ENCODE data around the gene CLSTN1.
"Not testable (repeated sequence)": the region's sequence is repeated elsewhere in the genome, so short reads cannot be mapped to it uniquely, and the experiment has no call there.

The CLSTN1 gene

DNA sequence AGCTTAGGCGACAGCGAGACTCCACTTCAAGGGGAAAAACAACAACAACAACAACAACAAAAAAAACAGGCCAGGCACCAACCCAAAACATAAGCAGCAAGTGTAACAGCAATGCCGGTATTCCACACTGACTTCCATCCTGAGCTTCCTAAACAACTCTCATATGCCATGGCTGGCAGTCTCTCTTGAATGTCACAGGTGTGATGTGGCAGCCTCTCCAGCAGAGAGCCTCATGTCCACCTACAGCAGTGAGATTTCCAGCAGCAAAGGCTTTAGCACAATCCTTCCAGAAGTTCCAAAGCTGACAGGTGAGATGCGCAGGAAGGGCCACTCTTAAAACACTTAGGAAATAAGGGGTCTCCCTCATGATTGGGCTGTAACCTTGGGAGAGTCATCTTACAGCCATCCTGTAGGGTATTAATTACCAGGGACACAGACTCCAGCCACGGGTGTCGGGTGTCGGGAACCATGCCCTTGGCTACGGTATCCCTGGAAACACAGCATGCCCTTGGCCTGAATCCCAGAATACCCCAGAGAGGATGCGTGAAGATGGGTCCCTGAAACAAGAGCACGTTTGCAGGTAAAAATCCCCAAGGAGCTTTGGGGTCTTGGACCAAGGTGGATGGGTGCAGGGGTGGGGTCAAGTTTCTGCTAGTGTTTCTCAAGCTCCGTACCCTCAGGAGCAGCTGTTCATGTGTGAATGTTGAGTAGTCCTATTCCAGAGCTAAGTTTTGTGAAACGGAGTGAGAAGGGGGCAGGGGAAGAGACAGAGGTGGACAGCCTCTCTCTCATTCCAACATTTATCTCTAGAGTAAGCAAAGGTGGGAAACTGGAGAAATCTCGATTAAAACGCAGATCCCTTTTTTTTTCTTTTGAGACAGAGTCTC, 31.4 kb downstream of the CLSTN1 start:
- Histone ChIP-seq H3K27ac (ENCODE audit: insufficient read depth in 1 of 2, low read depth in 1 of 2, low read length in 2 of 2, poor library complexity in 1 of 2, severe bottlenecking in 2 of 2) (no peak overlapping the region), H3K36me3 (ENCODE audit: control insufficient read depth in 4 of 4, insufficient read depth in 4 of 4, low read length in 3 of 4) (no peaks in the 10 kb centered on the region), H3K4me1 (ENCODE audit: control extremely low read depth in 1 of 4, control insufficient read depth in 4 of 4, insufficient read depth in 4 of 4, low read length in 3 of 4) (peaks cover 0 to 12% (median 7%) of the 10 kb centered on the region in 4 experiments), H3K9me3 (ENCODE audit: control extremely low read depth in 1 of 5, control insufficient read depth in 4 of 5, insufficient read depth in 2 of 5, low read depth in 1 of 5, low read length in 4 of 5) (no peaks in the 10 kb centered on the region), H3K4me3 (ENCODE audit: control insufficient read depth in 1 of 7, extremely low read depth in 1 of 7, insufficient read depth in 4 of 7, low read depth in 2 of 7, low read length in 6 of 7) (no peak overlapping the region), H3K27me3 (replicated peaks in 2 of 5; ENCODE audit: control insufficient read depth in 4 of 5, insufficient read depth in 5 of 5, low read length in 4 of 5) (no peaks in the 10 kb centered on the region)
- DNase-seq = no peak
- CTCF ChIA-PET = interaction anchor here (0.9 to 2.9 kb wide), 11 partner anchors 8 to 98 kb away, joined by 3 to 14 read pairs (median 4); no protein-coding TSS in a partner anchor
- WGBS (ENCODE audit: insufficient coverage) = 87% methylated on average over 10 of the region's 14 CpGs
- POLR2A ChIA-PET = no interaction called here

GRCh38 chr1:9789700-9790099, 34.1 kb downstream of the CLSTN1 start:
- H3K27me3 ChIP-seq (replicated peaks in 2 of 5; ENCODE audit: control insufficient read depth in 4 of 5, insufficient read depth in 5 of 5, low read length in 4 of 5); H3K36me3 ChIP-seq (ENCODE audit: control insufficient read depth in 4 of 4, insufficient read depth in 4 of 4, low read length in 3 of 4); H3K4me3 ChIP-seq (ENCODE audit: control insufficient read depth in 1 of 7, extremely low read depth in 1 of 7, insufficient read depth in 4 of 7, low read depth in 2 of 7, low read length in 6 of 7); POLR2A ChIA-PET; DNase-seq; H3K9me3 ChIP-seq (ENCODE audit: control extremely low read depth in 1 of 5, control insufficient read depth in 4 of 5, insufficient read depth in 2 of 5, low read depth in 1 of 5, low read length in 4 of 5); H3K27ac ChIP-seq (ENCODE audit: insufficient read depth in 1 of 2, low read depth in 1 of 2, low read length in 2 of 2, poor library complexity in 1 of 2, severe bottlenecking in 2 of 2): not testable (repeated sequence)
- CTCF ChIA-PET = interaction anchor here (1.8 kb wide), 1 partner anchor 77 kb away, joined by 4 read pairs; no protein-coding TSS in a partner anchor
- WGBS (ENCODE audit: insufficient coverage) = 100% methylated on average over 4 of the region's 4 CpGs
- peaks cover 0 to 13% (median 9%) of the 10 kb centered on the region in 4 experiments for H3K4me1 ChIP-seq (ENCODE audit: control extremely low read depth in 1 of 4, control insufficient read depth in 4 of 4, insufficient read depth in 4 of 4, low read length in 3 of 4)

DNA sequence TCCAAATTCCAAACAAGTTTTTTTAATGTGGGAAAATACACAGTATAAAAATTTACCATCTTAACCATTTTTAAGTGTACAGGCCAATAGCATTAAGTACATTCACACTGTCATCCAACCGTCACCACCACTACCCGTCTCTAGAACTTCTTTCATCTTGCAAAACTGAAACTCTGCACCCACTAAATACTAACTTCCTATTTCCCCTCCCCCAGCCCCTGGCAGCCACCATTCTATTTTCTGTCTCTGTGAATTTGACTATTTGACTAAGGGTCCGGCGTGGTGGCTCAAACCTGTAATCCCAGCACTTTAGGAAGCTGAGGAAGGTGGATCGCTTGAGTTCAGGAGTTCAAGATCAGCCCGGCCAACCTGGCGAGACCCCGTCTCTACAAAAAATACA, 36.1 kb downstream of the CLSTN1 start:
- H3K4me3 ChIP-seq (ENCODE audit: control insufficient read depth in 1 of 7, extremely low read depth in 1 of 7, insufficient read depth in 4 of 7, low read depth in 2 of 7, low read length in 6 of 7) = no peak overlapping the region
- H3K4me1 ChIP-seq (ENCODE audit: control extremely low read depth in 1 of 4, control insufficient read depth in 4 of 4, insufficient read depth in 4 of 4, low read length in 3 of 4) = peaks cover 0 to 9% (median 8%) of the 10 kb centered on the region in 4 experiments
- H3K9me3 ChIP-seq (ENCODE audit: control extremely low read depth in 1 of 5, control insufficient read depth in 4 of 5, insufficient read depth in 2 of 5, low read depth in 1 of 5, low read length in 4 of 5) = no peaks in the 10 kb centered on the region
- CTCF ChIA-PET = interaction anchor here (1.0 to 10.5 kb wide), 5 partner anchors 10 to 127 kb away, joined by 4 to 321 read pairs (median 4); no protein-coding TSS in a partner anchor
- H3K27me3 ChIP-seq (replicated peaks in 2 of 5; ENCODE audit: control insufficient read depth in 4 of 5, insufficient read depth in 5 of 5, low read length in 4 of 5) = no peaks in the 10 kb centered on the region
- H3K36me3 ChIP-seq (ENCODE audit: control insufficient read depth in 4 of 4, insufficient read depth in 4 of 4, low read length in 3 of 4) = no peaks in the 10 kb centered on the region
- 16% methylated on average over 2 of the region's 8 CpGs for WGBS (ENCODE audit: insufficient coverage)
- peak overlapping the region in 1 of 2 experiments; percentile 38 for H3K27ac ChIP-seq (ENCODE audit: insufficient read depth in 1 of 2, low read depth in 1 of 2, low read length in 2 of 2, poor library complexity in 1 of 2, severe bottlenecking in 2 of 2)
- POLR2A ChIA-PET = no interaction called here
- DNase-seq = peak in 2 of 3 donors; percentile 64 to 70

- POLR2A ChIA-PET = interaction anchor here (0.7 kb wide), 1 partner anchor 109 kb away, joined by 3 read pairs; no protein-coding TSS in a partner anchor
- H3K36me3 ChIP-seq (ENCODE audit: control insufficient read depth in 4 of 4, insufficient read depth in 4 of 4, low read length in 3 of 4) = no peaks in the 10 kb centered on the region
- 100% methylated on average over 5 of the region's 6 CpGs for WGBS (ENCODE audit: insufficient coverage)
- no peaks in the 10 kb centered on the region for H3K27me3 ChIP-seq (replicated peaks in 2 of 5; ENCODE audit: control insufficient read depth in 4 of 5, insufficient read depth in 5 of 5, low read length in 4 of 5)
- DNase-seq = no peak
- peaks cover 0 to 9% (median 8%) of the 10 kb centered on the region in 4 experiments for H3K4me1 ChIP-seq (ENCODE audit: control extremely low read depth in 1 of 4, control insufficient read depth in 4 of 4, insufficient read depth in 4 of 4, low read length in 3 of 4)
- CTCF ChIA-PET = interaction anchor here (0.9 to 10.5 kb wide), 18 partner anchors 12 to 170 kb away, joined by 3 to 321 read pairs (median 4); no protein-coding TSS in a partner anchor
- H3K4me3 ChIP-seq (ENCODE audit: control insufficient read depth in 1 of 7, extremely low read depth in 1 of 7, insufficient read depth in 4 of 7, low read depth in 2 of 7, low read length in 6 of 7) = no peak overlapping the region
- H3K27ac ChIP-seq (ENCODE audit: insufficient read depth in 1 of 2, low read depth in 1 of 2, low read length in 2 of 2, poor library complexity in 1 of 2, severe bottlenecking in 2 of 2) = no peak overlapping the region
- H3K9me3 ChIP-seq (ENCODE audit: control extremely low read depth in 1 of 5, control insufficient read depth in 4 of 5, insufficient read depth in 2 of 5, low read depth in 1 of 5, low read length in 4 of 5) = no peaks in the 10 kb centered on the region
Measured at GRCh38 chr1:9785406-9785805, 38.4 kb downstream of the CLSTN1 start.

- H3K27ac ChIP-seq (ENCODE audit: insufficient read depth in 1 of 2, low read depth in 1 of 2, low read length in 2 of 2, poor library complexity in 1 of 2, severe bottlenecking in 2 of 2) = no peak overlapping the region
- WGBS (ENCODE audit: insufficient coverage) = 69% methylated on average over 2 of the region's 3 CpGs
- ChIA-PET CTCF (interaction anchor here (0.6 to 10.5 kb wide), 32 partner anchors 8 to 169 kb away, joined by 3 to 321 read pairs (median 4); no protein-coding TSS in a partner anchor), POLR2A (interaction anchor here (0.7 kb wide), 1 partner anchor 108 kb away, joined by 3 read pairs; no protein-coding TSS in a partner anchor)
- no peaks in the 10 kb centered on the region for H3K9me3 ChIP-seq (ENCODE audit: control extremely low read depth in 1 of 5, control insufficient read depth in 4 of 5, insufficient read depth in 2 of 5, low read depth in 1 of 5, low read length in 4 of 5)
- no peaks in the 10 kb centered on the region for H3K27me3 ChIP-seq (replicated peaks in 2 of 5; ENCODE audit: control insufficient read depth in 4 of 5, insufficient read depth in 5 of 5, low read length in 4 of 5)
- H3K4me1 ChIP-seq (ENCODE audit: control extremely low read depth in 1 of 4, control insufficient read depth in 4 of 4, insufficient read depth in 4 of 4, low read length in 3 of 4) = peaks cover 0 to 9% (median 8%) of the 10 kb centered on the region in 4 experiments
- no peak overlapping the region for H3K4me3 ChIP-seq (ENCODE audit: control insufficient read depth in 1 of 7, extremely low read depth in 1 of 7, insufficient read depth in 4 of 7, low read depth in 2 of 7, low read length in 6 of 7)
- no peaks in the 10 kb centered on the region for H3K36me3 ChIP-seq (ENCODE audit: control insufficient read depth in 4 of 4, insufficient read depth in 4 of 4, low read length in 3 of 4)
- peak; percentile 81 to 88 (median 83) for DNase-seq
Measured at GRCh38 chr1:9784508-9785133, 39.1 kb downstream of the CLSTN1 start.

- H3K27me3 ChIP-seq (replicated peaks in 2 of 5; ENCODE audit: control insufficient read depth in 4 of 5, insufficient read depth in 5 of 5, low read length in 4 of 5) = no peaks in the 10 kb centered on the region
- no peak overlapping the region for H3K27ac ChIP-seq (ENCODE audit: insufficient read depth in 1 of 2, low read depth in 1 of 2, low read length in 2 of 2, poor library complexity in 1 of 2, severe bottlenecking in 2 of 2)
- over 99% methylated on average over 10 of the region's 10 CpGs for WGBS (ENCODE audit: insufficient coverage)
- CTCF ChIA-PET = interaction anchor here (1.0 to 10.5 kb wide), 7 partner anchors 13 to 131 kb away, joined by 3 to 321 read pairs (median 3); no protein-coding TSS in a partner anchor
- H3K4me1 ChIP-seq (ENCODE audit: control extremely low read depth in 1 of 4, control insufficient read depth in 4 of 4, insufficient read depth in 4 of 4, low read length in 3 of 4) = peaks cover 0 to 9% (median 5%) of the 10 kb centered on the region in 4 experiments
- no peak overlapping the region for H3K4me3 ChIP-seq (ENCODE audit: control insufficient read depth in 1 of 7, extremely low read depth in 1 of 7, insufficient read depth in 4 of 7, low read depth in 2 of 7, low read length in 6 of 7)
- no peaks in the 10 kb centered on the region for H3K9me3 ChIP-seq (ENCODE audit: control extremely low read depth in 1 of 5, control insufficient read depth in 4 of 5, insufficient read depth in 2 of 5, low read depth in 1 of 5, low read length in 4 of 5)
- POLR2A ChIA-PET = no interaction called here
- peaks cover 0 to 4% (median 0%) of the 10 kb centered on the region in 4 experiments for H3K36me3 ChIP-seq (ENCODE audit: control insufficient read depth in 4 of 4, insufficient read depth in 4 of 4, low read length in 3 of 4)
- no peak for DNase-seq
Measured at GRCh38 chr1:9782897-9783296, 40.9 kb downstream of the CLSTN1 start.

All from common myeloid progenitor, CD34-positive (primary cell).